ENCODE measurements around the gene MICOS13.

MICOS13 gene

GRCh38 chr19:5687360-5688198 lies 7.3 kb upstream of the MICOS13 start:
- DNase-seq = no peak

DNA sequence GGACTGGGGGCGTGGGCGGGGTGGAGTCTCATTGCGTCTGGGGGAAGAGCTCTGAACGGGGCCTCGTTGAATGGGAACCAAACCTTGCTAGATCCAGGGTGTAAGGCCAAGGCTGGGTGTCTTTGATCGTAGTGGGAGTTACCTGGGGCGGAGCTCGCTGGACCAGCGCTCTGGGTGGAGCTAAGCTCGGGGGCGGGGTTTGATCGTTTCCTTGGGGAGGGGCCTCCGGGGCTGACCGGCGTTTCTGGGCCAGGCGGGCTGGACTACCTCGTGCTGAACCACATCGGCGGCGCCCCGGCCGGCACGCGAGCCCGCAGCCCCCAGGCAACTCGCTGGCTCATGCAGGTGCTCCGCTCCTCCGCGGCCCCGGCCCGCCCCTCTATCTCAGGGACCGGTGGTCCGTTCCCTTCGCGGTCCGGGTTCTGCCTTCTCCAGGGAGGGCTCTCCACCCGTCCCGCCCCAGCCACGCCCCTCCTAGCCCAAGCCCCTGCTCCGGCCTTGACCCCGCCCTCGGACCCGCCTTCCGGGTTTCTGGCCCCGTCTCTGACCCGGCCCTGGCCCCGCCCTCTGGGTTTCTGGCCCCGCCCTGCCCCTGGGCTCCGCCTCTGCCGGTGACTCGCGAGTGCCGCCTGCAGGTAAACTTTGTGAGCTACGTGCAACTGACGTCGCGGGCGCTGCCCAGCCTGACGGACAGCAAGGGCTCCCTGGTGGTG lies 6.5 kb upstream of the MICOS13 start:
- DNase-seq = peak; percentile 100

GRCh38 chr19:5686326-5686646 lies 6.0 kb upstream of the MICOS13 start:
- no peak for DNase-seq

DNA sequence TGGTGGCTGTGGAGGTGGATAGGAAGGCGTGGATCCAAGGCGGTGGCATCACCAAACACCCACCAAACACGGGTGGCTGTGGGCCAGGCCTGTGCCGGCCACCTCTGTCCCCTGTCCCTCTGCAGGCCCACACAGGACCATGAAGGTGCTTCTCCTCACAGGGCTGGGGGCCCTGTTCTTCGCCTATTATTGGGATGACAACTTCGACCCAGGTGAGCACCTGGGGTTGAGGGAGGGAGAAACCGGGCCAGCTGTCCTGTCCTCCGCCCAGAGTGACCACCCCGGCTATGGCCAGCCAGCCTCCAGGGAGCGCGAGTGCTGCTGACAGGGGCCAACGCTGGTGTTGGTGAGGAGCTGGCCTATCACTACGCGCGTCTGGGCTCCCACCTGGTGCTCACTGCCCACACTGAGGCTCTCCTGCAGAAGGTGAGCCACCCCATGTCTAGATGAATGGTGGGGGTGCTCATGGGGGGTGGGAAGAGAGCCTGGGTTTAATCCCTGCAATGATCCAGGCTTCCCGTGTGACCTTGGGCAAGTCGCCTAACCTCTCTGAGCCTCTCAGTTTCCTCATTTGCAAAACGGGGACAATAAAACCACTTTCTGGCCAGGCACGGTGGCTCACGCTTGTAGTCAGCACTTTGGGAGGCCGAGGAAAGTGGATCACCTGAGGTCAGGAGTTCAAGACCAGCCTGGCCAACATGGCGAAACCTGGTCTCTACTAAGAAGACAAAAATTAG lies 4.5 kb upstream of the MICOS13 start:
- DNase-seq = no peak

DNA sequence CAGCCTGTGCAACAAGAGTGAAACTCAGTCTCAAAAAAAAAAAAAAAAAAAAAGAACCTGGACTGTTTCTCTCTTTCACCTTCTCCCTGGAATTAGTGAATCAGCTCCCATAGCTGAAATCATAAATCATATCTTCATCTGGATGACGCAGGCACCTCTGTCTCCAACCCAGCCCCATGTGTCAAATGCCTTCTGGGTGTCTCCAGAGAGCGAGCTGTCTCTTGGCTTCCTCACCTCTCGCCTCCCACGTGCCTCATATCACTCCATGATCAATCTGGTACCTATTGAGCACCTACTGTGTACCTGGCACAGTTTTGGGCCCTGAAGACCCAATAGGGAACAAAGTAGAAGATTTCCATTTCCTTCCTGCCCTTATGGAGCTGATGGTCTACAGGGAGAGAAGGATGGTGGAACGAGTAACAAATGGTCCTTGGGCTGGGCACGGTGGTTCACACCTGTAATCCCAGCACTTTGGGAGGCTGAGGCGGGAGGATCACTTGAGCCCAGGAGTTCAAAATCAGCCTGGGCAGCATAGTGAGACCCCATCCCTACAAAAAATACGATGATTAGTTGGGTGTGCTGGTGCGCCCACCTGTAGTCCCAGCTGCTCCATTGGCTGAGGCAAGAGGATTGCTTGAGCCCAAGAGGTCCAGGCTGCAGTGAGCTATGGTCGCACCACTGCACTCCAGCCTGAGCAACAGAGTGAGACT lies 3.0 kb upstream of the MICOS13 start:
- DNase-seq = no peak

GRCh38 chr19:5682107-5682482 lies 1.8 kb upstream of the MICOS13 start:
- no peak for DNase-seq

- DNase-seq = no peak
Observed at GRCh38 chr19:5681391-5682106, 1.2 kb upstream of the MICOS13 start.

- DNase-seq = no peak
Observed at GRCh38 chr19:5680084-5680436, 256 bp downstream of the MICOS13 start.

GRCh38 chr19:5679289-5680083 lies 830 bp downstream of the MICOS13 start:
- DNase-seq = peak; percentile 25

DNA sequence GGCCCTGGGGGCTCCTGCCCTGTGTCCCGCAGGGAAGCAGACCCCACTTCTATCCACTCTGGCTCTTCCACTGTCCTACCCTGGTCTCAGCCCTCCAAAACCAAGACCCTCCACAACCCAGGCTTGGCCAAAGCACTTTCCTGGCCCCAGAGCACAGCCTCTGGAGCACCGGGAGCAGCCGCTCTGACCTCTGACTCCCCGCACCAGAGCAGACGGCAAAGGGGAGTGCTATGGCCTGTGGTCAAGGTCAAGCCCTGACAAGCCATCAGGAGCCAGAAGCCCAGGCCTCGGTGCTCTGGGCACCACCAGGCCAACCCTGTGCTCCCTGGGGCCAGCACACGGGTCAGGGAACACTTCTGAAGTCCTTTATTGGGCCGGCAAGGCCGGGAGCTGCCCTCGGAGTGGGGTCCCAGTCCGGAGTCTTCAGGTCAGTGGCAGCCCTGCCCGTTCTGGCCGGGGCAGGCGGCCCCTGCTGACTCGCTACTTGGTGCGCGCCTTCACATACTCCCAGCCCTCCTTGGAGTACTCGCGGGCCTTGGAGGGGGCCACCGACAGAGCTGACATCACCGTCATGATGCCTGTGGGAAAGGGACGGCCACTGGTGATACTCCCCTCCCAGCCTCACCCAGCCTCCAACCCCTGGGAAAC lies 2.1 kb downstream of the MICOS13 start:
- DNase-seq = no peak

DNA sequence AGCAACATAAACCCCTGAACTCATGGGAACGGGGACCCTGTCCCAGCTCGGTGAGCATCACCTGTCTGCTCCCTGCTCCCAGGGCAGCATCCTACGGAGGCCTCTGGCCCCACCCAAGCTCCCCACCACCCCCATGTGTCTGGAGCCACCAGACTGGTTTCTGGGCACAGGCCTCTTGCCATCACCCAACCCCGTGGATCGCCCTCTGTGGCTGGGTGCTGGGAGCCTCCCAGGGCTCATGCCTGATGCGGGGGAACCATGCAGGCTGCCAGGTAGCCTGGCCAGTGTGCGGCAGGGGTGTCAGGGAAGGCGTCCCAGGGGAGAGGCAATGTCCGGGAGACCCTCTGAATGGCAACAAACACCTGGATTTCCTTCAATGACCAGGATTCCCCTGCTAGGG lies 2.7 kb downstream of the MICOS13 start:
- no peak for DNase-seq

- DNase-seq = no peak
Observed at GRCh38 chr19:5677136-5677535, 3.2 kb downstream of the MICOS13 start.

GRCh38 chr19:5676772-5677105 lies 3.6 kb downstream of the MICOS13 start:
- DNase-seq = no peak

DNA sequence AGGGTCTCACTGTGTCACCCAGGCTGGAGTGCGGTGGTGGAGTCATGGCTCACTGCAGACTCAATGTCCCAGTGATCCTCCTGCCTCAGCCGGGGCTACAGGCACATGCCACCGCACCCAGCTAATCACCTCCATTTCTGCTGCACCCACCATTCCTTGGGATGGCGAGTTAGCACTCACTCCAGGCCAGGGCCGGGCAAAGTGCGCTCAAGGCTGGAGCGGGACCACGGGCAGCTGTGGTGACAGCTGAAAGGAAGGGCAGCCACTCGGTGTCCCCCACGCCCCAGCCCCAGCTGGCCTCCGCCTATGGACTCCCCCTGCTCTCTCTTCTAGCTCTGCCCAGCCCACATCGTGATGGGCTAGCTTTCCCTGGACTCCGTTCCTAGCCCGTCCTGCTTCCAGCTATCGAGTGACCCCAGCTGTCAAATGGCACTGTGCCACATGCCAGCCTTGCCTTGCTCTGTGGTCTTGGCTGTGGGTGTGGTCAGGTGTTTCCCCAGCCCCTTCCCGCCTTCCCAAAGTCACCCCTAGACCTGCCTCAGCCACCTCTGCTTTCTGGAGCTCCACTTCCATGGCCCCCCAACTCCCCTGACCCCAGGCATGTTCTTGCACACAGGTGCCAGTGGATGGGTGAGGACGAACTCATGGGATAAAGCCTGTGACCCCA lies 4.1 kb downstream of the MICOS13 start:
- DNase-seq = no peak

DNA sequence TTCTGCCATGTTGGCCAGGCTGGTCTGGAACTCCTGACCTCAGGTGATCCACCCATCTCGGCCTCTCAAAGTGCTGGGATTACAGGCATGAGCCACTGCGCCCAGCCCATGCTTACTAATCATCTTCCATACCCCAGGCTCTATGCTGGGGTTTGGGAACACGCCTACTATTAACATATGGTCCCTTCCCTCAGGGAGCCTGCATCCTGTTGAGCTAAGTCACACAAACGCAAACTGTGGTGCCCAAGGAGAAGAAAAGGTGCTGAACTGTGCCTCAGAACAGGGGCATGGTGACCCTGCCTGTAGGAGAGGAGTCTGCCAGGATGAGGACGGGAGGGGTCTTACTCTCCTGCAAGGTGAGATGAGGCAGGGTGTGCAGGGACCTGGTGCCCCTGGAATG lies 5.6 kb downstream of the MICOS13 start:
- DNase-seq = no peak

- no peak for DNase-seq
Observed at GRCh38 chr19:5673752-5674151, 6.6 kb downstream of the MICOS13 start.

DNA sequence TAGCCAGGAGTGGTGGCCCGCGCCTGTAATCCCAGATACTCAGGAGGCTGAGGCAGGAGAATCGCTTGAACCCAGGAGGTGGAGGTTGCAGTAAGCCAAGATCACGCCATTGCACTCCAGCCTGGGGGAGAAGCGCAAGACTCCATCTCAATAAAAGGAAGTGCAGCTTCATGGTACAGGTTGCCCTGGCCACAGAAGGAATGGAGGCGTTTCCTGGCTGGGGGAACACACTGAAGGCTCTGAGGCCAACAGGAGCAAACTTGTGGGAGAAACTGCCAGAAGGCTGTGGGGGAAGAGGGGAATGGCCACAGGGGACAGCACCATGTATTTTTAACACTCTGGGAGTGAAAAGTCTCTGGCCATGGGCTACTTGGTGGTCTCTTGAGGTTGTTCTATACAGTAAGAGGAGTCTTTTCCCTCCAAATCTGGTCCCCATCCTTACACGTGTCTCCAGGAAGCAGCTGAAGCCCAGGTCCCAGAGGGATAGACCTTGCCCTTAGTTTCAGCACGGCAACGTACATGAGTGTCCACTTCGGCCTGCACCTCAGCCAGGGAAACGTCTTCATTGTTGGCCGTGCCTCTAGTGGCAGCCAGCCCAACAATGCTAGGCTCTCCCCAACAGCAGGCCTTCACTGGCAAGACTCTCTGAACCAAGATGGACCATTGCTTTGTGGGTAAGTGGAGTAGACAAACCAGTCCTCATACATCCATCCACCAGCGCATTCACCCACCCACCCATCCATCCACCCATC lies 7.4 kb downstream of the MICOS13 start:
- no peak for DNase-seq

DNA sequence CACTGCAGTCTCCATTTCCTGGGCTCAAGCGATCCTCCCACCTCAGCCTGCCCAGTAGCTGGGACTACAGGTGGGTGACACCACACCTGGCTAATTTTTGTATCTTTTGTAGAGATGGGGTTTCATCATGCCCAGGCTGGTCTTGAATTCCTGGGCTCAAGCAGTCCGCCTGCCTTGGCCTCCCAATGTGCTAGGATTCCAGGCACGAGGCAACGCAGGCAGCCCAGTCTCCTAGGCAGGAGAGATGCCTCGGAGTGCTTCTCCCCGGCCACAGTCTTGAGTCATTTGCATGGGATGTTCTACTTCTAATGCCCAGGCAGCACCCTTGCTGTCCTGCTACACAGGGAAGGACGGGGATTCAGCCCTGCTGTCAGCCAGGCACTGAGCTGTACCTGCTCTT lies 8.7 kb downstream of the MICOS13 start:
- DNase-seq = no peak

DNA sequence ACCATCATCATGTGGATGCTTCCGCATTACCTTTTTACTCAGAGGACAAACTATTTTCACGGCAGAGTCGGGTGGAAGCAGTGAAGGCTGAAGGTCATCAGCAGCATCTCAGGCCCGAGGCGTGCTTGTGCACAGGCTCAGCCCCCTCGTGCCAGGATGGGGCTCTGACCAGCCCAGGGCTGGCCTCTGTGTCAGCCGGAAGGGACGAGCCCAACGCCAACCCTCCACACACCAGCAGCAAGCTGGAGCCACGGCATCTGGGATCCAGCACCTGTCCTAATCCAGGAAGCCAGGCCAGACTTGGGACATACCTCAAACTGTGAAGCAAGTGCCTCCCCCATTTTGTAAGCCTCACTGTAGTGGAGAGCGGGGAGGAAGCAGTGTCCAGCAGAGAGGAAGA lies 11.1 kb downstream of the MICOS13 start:
- DNase-seq = no peak

- DNase-seq = no peak
Observed at GRCh38 chr19:5667751-5668271, 12.5 kb downstream of the MICOS13 start.
